PC-9 (cell line): Measurements from ENCODE around the gene PELI1. TPM values are rescaled to one million over a fixed set of nuclear protein-coding genes. Genes with fewer than 3 reads are reported as not detected.

Experiments used
- BruUV-seq: library from RNA; stranded (reverse); fragments of 400-500 nt; replicated peaks from 2 replicates; lab custom pipeline; 2021; lab: Mats Ljungman, UMichigan
- CTCF ChIA-PET: fragments of 300-600 bp; sonication (Branson Sonifier 250); formaldehyde crosslinking; loops from one replicate; lab custom pipeline; 2022; ENCODE audit warnings: antibody characterized with exemption; lab: Charles Lee
- POLR2A ChIA-PET: fragments of 300-600 bp; sonication (Branson Sonifier 250); formaldehyde crosslinking; loops from one replicate; lab custom pipeline; 2022; ENCODE audit warnings: antibody characterized with exemption; ENCODE audit not compliant: unreplicated experiment; lab: Charles Lee
- DNase-seq, 2 experiments: peaks; one replicate each; pipeline versions ENCODE4 v3.0.0 to v3.0.0-alpha.2; 2015 to 2022; ENCODE audit warnings: mixed read lengths in 1 of 2
- H2AFZ ChIP-seq: fragments of 200-600 bp; sonication (generic); 2 replicates; pipeline ENCODE4 v1.8.1; 2017; ENCODE audit warnings: antibody characterized with exemption
- H3F3A ChIP-seq: fragments of 200-600 bp; sonication (generic); 2 replicates; pipeline ENCODE4 v1.8.1; 2017; ENCODE audit warnings: antibody characterized with exemption, mild to moderate bottlenecking, low read depth; ENCODE audit not compliant: insufficient read depth
- H3K27ac ChIP-seq: fragments of 200-600 bp; sonication (generic); 2 replicates; pipeline ENCODE4 v1.6.1; 2016; ENCODE audit warnings: mixed run types
- H3K27me3 ChIP-seq: fragments of 200-600 bp; sonication (generic); 2 replicates; pipeline ENCODE4 v1.6.1; 2016; ENCODE audit warnings: low read depth, mixed run types; ENCODE audit not compliant: insufficient read depth
- H3K36me3 ChIP-seq: fragments of 200-600 bp; sonication (generic); 2 replicates; pipeline ENCODE4 v1.6.1; 2016; ENCODE audit warnings: low read depth, mixed run types
- H3K4me1 ChIP-seq: fragments of 200-600 bp; sonication (generic); replicated peaks from 2 replicates; pipeline ENCODE4 v1.6.1; 2016; ENCODE audit warnings: mixed run types; ENCODE audit not compliant: insufficient read depth
- H3K4me2 ChIP-seq: fragments of 200-600 bp; sonication (generic); 2 replicates; pipeline ENCODE4 v1.6.1; 2017; ENCODE audit warnings: mixed run types
- H3K4me3 ChIP-seq: fragments of 200-600 bp; sonication (generic); 2 replicates; pipeline ENCODE4 v1.6.1; 2016; ENCODE audit warnings: mixed run types
- H3K79me2 ChIP-seq: fragments of 200-600 bp; sonication (generic); 2 replicates; pipeline ENCODE4 v1.6.1; 2017; ENCODE audit warnings: low read depth, mixed run types
- H3K9me2 ChIP-seq: fragments of 200-600 bp; sonication (generic); 2 replicates; pipeline ENCODE4 v1.8.1; 2017; ENCODE audit warnings: mild to moderate bottlenecking; ENCODE audit not compliant: insufficient read depth
- H3K9me3 ChIP-seq: fragments of 200-600 bp; sonication (generic); 2 replicates; pipeline ENCODE4 v1.8.1; 2016; ENCODE audit warnings: low read depth; ENCODE audit not compliant: insufficient read depth
- H4K20me1 ChIP-seq: fragments of 200-600 bp; sonication (generic); 2 replicates; pipeline ENCODE4 v1.8.1; 2017; ENCODE audit not compliant: insufficient read depth
- EZH2 ChIP-seq: fragments of 200-600 bp; sonication (generic); IDR thresholded peaks from 2 replicates; pipeline ENCODE4 v1.8.0; 2017; ENCODE audit warnings: antibody characterized with exemption, low read depth
- intact Hi-C: fragments of 100-400 bp; cut with micrococcal nuclease; formaldehyde crosslinking; loops from one replicate; pipeline ENCODE4 v1.10.0; 2022; ENCODE audit not compliant: unreplicated experiment
- total RNA-seq: library from RNA; stranded (reverse); gene quantifications from 2 replicates; pipeline ENCODE4 v1.2.3, GENCODE V29; 2021
- TF ChIP-seq, protein P1 (sequence below): fragments of 200-600 bp; sonication (generic); conservative IDR thresholded peaks from 2 replicates; pipeline ENCODE4 v1.6.1; 2017; ENCODE audit warnings: mixed run types, antibody characterized with exemption, mild to moderate bottlenecking, moderate library complexity

Gene PELI1
- total RNA-seq, 1 experiment from 2014 or later: 32.6 TPM

DNA sequence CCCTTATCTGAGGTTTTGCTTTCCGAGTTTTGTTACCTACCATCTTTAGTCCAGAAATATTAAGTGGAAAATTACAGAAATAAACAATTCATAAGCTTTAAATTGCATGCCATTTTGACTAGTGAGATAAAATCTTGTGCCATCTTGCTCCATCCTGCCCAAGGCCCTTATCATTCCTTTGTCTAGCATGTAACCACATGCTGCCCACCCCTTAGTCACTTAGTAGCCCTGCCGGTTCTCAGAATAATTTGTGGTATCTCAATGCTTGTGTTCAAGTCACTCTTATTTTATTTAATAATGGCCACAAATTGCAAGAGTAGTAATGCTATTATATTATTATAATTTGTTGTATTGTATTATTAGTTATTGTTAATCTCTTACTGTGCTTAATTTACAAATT lies 88.2 kb downstream of the PELI1 start:
- no peak overlapping the region for H2AFZ ChIP-seq
- no peak for TF ChIP-seq EZH2
- TF ChIP-seq, protein P1, sequence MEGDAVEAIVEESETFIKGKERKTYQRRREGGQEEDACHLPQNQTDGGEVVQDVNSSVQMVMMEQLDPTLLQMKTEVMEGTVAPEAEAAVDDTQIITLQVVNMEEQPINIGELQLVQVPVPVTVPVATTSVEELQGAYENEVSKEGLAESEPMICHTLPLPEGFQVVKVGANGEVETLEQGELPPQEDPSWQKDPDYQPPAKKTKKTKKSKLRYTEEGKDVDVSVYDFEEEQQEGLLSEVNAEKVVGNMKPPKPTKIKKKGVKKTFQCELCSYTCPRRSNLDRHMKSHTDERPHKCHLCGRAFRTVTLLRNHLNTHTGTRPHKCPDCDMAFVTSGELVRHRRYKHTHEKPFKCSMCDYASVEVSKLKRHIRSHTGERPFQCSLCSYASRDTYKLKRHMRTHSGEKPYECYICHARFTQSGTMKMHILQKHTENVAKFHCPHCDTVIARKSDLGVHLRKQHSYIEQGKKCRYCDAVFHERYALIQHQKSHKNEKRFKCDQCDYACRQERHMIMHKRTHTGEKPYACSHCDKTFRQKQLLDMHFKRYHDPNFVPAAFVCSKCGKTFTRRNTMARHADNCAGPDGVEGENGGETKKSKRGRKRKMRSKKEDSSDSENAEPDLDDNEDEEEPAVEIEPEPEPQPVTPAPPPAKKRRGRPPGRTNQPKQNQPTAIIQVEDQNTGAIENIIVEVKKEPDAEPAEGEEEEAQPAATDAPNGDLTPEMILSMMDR: no peak
- POLR2A ChIA-PET: no interaction called here
- DNase-seq: no peak
- H3K4me1 ChIP-seq: no peaks in the 10 kb centered on the region
- no peaks in the 10 kb centered on the region for H3K9me3 ChIP-seq
- H3F3A ChIP-seq: no peaks in the 10 kb centered on the region
- CTCF ChIA-PET: interaction anchor here (0.6 kb wide), 1 partner anchor 80 kb away, joined by 4 read pairs; no protein-coding TSS in a partner anchor
- H3K9me2 ChIP-seq: no peaks in the 10 kb centered on the region
- no peaks in the 10 kb centered on the region for H3K27me3 ChIP-seq
- H3K27ac ChIP-seq: no peak overlapping the region
- BruUV-seq: no TSS peak
- H3K4me2 ChIP-seq: no peak overlapping the region
- H3K4me3 ChIP-seq: no peak overlapping the region
- no peaks in the 10 kb centered on the region for H4K20me1 ChIP-seq
- intact Hi-C loops: no loop called here
- H3K36me3 ChIP-seq: no peaks in the 10 kb centered on the region
- H3K79me2 ChIP-seq: no peaks in the 10 kb centered on the region

DNA sequence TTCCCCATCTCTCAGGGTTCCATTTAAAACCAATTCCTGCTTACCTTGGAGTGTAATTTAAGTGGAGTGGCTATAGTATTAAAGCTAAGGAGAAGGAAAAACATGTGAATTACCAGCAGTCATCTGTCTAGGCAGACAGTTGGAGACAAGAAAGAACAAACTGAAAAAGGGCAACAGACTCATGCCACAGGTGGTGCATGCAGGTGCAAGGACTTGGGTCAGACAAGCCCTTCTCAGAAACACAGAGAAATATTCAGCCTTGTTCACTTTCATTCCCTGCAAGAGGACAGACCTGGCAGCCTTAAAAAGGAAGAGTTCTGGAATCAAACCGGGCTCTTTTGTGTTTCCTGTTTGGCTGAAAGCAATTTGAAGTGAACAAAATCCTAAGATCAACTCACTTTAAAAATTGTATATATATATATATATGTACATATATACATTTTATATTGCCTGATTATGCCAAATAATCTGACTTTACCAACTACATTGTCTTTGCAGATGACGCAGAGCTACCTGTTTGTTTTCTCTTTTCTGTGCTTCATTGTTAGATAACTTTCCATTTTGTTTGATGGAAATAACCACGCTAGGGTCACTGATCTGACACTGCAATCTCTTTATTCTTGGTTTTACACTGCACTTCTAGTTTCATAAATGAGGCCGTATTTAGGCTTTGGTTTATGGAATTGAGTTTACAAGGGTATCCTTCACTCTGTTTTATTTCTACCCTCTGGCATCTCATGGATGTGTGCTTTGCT lies 89.9 kb downstream of the PELI1 start:
- intact Hi-C loops: no loop called here
- TF ChIP-seq, protein P1: no peak
- TF ChIP-seq EZH2: no peak
- POLR2A ChIA-PET: interaction anchor here (0.7 kb wide), 1 partner anchor 385 kb away, joined by 15 read pairs; no protein-coding TSS in a partner anchor

DNA sequence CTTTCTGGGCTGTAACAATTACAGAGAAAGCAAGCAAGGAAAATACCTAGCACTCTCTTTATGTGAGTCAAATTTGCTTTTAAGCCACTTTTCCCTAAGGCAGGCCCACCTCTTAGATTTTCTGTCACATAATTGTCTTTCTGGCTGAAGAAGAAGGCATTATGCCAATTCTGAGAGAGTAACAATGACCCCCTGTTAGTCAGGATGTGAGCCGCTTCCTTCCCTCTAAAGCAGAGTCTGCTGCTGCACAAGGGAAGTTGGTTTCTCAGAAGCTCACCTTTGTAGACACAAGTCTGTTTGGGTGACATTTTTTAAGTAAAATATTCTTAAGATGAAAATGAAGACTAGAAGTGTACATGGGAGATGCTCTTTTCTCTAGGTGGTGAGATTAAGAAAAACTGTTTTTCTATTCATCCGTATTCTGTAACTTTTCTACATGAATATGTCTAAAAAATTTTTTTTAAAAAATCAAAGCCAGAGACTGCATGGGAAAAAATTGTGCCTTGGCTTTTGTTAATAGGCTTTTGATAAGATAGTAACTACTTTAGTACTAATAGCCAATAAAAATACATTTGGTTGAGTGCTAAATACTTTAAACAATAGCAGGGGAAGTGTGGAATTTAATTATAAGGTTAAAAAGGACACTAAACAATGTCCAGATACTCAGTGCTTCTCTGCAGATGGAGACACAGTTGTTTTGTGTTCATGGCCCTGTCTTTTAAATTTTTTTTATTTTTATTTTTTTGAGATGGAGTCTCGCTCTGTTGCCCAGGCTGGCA lies 91.6 kb downstream of the PELI1 start:
- no TSS peak for BruUV-seq
- Histone ChIP-seq H3K36me3 (no peaks in the 10 kb centered on the region), H3K4me3 (no peak overlapping the region), H3K9me2 (no peaks in the 10 kb centered on the region), H3K27me3 (no peaks in the 10 kb centered on the region), H3K79me2 (no peaks in the 10 kb centered on the region), H3K27ac (no peak overlapping the region), H3F3A (no peaks in the 10 kb centered on the region), H3K4me1 (peaks cover 4% of the 10 kb centered on the region; the same call in 1 of the 2 replicates), H2AFZ (no peak overlapping the region), H3K4me2 (no peak overlapping the region), H3K9me3 (no peaks in the 10 kb centered on the region), H4K20me1 (no peaks in the 10 kb centered on the region)
- CTCF ChIA-PET: no interaction called here
- no peak for DNase-seq
- intact Hi-C loops: no loop called here
- POLR2A ChIA-PET: no interaction called here
- TF ChIP-seq, protein P1: no peak
- TF ChIP-seq EZH2: no peak

More for the DNA sequence above, 89.9 kb downstream of the PELI1 start:
- Histone ChIP-seq H4K20me1 (no peaks in the 10 kb centered on the region), H3K4me1 (peaks cover 4% of the 10 kb centered on the region; the same call in 1 of the 2 replicates), H3K27me3 (no peaks in the 10 kb centered on the region), H3F3A (no peaks in the 10 kb centered on the region), H3K9me3 (no peaks in the 10 kb centered on the region), H3K9me2 (no peaks in the 10 kb centered on the region), H3K79me2 (no peaks in the 10 kb centered on the region), H3K36me3 (no peaks in the 10 kb centered on the region), H3K4me3 (no peak overlapping the region), H3K27ac (no peak overlapping the region), H2AFZ (no peak overlapping the region), H3K4me2 (no peak overlapping the region)
- BruUV-seq: no TSS peak
- CTCF ChIA-PET: no interaction called here
- DNase-seq: no peak
